HL-60/S4 treated with retinoic acid at 250 ng/mL for 4 days and 3 days (cell line): ENCODE measurements around the gene ARHGAP9.

Experiments used
- in situ Hi-C: fragments of 300-500 bp; cut with MboI; formaldehyde crosslinking; loops from 2 replicates; pipeline ENCODE4 v1.7.0; 2022; ENCODE audit warnings: low sequenced_read_pairs

Gene ARHGAP9

DNA sequence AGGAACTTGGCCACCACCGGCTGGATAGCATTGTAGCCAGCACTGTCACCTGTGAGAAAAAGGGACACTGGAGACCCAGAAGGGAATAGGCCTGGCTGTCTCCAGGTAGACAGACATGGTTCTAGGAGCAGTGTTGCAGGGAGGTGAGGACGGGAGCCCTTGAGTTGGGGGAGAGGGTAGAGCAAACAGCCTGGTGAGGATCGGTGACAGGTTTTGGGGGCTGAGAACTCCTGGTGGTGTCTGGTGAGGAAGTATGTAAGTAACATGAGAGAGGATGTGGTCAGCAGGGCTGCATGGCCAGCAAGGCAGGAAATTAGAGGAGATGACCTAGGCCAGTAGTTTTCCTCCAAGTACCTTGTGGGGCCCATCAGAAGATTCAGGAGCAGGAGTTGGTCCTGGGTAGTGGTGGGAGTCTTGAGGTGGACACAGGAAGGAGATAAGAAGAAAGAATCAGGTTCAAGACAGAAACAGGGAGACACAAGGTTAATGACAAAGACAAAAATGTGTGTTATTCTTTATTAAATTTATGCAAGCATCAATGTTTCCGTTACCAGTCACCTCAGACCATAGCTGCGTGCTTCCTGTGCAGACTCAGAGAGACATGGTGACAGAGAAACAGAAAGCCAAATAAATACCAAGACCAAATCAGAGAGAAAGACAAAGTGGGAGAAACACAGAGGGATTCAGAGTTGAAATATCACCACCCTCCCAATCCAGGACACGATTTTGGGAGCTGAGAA is at the start of gene ARHGAP9:
Gene ARHGAP9, minus strand, starts transcription at position 491 of the 740 bp plus-strand sequence. Its CDS starts 460 bp downstream, at position 31.
- in situ Hi-C loops, result no loop called here

DNA sequence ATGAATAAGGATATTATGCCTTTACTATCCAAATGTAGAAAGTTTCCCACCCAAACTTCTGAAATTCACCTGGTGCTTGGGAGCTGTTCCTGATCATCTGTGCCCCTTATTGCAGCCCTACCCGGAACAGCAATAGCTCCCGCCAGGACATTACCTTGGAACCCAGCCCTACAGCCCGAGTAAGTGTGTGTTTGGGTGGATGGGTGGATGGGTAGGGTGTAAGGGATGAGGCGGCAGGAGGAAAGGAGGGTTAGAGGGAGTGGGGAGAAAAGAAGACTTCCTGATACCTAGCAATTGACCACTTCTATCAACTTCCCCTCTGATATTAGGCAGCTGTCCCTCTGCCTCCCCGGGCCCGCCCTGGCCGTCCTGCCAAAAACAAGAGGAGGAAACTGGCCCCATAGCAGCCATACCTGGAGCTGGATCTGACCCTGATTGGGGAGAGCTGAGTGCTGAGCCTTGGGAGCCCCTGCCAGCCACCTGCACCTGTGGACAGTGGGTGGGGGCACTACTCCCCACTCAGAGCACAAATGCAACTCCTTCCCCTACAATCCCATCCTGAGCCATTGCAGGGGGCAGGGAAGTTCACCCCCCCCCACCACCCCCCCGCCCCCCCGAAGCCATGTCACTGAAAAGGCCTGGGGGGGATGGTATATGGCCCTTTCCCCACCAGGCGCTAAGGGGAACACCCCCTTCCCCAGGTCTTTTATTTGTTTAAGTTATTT is 49.3 kb upstream of the ARHGAP9 start:
- in situ Hi-C loops, result no loop called here

DNA sequence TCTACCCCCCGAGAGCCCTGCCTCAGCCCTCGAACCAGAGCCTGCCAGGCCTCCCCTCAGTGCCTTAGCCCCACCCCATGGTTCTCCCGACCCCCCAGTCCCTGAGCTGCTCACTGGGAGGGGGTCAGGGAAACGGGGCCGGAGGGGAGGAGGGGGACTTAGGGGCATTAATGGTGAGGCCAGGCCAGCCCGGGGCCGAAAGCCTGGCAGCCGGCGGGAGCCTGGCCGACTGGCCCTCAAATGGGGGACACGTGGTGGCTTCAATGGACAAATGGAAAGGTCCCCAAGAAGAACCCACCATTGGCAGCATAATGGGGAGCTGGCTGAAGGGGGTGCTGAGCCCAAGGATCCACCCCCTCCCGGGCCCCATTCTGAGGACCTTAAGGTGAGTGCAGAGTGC is 48.5 kb upstream of the ARHGAP9 start:
- in situ Hi-C loops, result no loop called here

DNA sequence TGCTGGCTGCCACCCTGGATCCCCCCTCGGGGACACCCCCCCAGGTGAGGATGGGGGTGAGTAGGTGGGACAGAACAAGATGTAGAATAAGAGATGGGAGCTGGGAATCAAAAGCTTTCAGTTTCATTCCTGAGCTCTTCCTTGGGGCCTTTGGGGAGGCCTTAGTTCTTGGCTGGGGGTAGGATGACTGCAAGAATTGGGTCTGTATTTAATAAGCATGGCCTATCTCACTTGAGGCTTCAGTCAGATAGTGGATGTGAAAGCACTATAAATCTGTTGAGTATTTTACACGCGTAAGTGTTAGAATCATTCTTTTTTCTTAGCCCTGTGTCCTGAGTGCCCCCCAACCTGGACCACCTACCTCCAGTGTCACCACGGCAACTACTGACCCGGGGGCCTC is 47.5 kb upstream of the ARHGAP9 start:
- in situ Hi-C loops, result no loop called here

DNA sequence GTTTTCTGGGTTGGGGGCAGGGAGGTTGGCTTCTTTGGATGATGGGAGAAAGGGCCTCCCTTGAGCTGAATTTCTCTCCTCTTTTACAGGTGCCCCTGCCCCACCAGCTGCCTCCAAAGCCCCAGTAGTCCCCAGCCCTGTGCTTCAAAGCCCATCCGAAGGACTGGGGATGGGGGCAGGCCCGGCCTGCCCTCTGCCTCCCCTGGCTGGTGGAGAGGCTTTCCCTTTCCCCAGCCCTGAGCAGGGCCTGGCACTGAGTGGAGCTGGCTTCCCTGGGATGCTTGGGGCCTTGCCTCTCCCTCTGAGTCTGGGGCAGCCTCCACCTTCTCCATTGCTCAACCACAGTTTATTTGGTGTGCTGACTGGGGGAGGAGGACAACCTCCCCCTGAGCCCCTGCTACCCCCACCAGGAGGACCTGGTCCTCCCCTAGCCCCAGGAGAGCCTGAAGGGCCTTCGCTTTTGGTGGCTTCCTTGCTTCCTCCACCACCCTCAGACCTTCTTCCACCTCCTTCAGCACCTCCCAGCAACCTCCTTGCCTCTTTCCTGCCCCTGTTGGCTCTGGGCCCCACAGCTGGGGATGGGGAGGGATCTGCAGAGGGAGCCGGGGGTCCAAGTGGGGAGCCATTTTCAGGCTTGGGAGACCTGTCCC is 46.9 kb upstream of the ARHGAP9 start:
- in situ Hi-C loops, result no loop called here

DNA sequence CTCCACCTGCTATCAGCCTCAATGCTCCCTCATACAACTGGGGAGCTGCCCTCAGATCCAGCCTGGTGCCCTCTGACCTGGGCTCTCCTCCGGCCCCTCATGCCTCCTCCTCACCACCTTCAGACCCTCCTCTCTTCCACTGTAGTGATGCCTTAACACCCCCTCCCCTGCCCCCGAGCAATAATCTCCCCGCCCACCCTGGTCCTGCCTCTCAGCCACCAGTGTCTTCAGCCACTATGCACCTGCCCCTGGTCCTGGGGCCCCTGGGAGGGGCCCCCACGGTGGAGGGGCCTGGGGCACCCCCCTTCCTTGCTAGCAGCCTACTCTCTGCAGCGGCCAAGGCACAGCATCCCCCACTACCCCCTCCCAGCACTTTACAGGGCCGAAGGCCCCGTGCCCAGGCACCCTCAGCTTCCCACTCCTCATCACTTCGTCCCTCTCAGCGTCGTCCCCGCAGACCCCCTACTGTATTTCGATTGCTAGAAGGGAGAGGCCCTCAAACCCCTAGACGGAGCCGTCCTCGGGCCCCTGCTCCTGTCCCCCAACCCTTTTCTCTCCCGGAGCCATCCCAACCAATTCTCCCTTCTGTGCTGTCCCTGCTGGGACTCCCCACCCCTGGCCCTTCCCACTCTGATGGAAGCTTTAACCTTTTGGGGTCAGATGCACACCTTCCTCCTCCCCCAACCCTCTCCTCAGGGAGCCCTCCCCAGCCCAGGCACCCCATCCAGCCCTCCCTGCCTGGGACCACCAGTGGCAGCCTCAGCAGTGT is 46.1 kb upstream of the ARHGAP9 start:
- in situ Hi-C loops, result no loop called here

DNA sequence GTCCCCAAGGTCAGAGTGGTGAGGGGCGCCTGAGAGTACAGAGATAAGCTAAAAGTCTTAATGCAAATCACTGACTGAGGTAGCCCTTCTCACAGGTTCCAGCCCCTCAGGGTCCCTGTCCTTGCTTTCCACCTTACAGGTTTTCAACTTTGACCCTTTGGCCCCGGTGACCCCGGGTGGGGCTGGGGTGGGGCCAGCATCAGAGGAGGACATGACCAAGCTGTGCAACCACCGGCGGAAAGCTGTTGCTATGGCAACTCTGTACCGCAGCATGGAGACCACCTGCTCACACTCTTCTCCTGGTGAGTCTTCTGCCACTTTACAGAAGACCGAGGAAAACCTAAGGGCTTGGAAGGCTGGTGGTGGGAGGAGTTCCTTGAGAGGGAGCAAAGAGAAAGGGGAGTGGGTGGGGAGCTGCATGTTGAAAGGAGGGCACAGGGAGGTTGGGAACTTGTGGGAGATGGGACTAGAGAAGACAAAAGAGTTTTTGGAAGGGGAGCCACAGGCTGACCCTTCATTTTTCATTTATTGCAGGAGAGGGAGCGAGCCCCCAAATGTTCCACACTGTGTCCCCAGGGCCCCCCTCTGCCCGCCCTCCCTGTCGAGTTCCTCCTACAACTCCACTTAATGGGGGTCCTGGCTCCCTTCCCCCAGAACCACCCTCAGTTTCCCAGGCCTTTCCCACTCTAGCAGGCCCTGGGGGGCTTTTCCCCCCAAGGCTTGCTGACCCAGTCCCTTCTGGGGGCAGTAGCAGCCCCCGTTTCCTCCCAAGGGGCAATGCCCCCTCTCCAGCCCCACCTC is 45.3 kb upstream of the ARHGAP9 start:
- in situ Hi-C loops, result no loop called here

DNA sequence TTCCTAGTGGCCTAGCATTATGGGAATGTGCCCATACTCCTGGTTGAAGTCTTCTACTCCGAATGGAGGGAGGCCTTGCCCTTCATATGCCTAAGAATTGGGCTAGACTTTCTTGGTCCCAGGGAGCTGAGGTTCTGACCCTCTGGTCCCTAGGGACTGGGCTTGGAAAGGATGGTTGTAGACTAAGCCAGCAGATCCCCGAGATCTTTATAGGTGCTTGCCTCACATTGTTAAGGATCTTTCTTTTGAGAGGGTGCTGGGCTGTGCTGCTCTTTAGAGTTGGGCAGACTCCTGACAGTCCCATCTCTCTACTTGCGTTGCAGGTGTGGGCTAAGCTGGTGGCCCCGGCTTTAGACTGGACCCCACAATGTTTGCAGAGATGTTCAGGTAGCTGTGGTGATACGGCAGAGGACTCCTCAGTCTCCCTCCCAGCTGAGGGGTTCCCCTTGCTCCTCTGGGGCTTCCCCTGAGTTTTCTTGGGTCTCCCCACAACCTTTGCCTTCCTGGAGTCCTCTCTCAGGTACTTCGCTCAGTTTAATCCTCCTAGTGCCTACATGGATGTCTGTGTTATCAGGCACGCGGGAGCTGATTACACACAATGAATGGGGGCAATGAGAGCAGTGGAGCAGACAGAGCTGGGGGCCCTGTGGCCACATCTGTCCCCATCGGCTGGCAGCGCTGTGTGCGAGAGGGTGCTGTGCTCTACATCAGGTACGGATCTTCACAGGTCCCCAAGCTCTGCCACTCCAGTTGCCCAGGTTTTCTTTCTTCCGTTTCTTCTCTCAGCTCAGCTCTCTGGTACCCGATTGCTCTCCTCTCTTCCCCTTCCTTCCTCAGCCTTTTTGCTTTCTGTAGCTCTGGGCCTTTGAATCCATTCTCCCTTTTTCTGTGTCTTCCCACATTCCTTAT is 44.3 kb upstream of the ARHGAP9 start:
- in situ Hi-C loops, result no loop called here

DNA sequence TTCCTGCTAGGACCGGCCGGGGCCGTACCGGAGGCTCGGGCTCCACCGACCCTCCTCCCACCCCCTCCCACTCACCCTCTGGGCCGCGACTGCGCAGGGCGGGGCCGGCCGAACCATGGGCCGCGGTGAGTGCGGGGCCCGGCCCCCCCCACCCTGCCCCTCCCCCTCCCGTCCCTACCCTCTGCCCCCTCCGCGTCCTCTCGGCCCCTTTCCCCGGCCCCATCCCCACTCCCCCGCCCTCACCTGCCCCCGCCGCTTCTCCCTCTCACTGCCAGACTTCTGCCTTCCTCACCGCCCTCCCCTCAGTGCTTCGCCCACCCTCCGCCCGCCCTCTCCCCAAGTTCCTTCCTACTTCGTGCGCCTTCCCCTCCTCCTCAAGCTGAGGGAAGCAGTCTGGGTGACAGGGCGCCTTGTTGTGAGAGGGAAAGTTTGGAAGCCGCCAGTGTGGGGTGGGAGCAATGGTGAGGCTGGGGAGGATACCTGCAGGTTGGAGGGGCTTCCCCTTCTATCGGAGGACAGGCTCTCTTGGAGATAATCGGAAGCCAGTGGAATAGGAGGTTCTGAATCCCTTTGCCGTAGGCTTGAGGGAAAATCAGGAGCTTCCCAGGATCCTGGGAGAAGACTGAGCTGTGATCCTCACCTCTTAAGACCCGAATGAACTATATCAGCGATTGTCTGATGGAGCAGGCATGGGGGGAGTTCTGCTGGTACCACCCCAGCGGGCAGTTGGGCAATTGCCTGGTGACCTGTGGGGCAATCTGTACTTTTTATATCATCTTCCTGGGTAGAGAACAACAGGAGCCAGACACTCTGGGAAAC is 43.4 kb upstream of the ARHGAP9 start:
- in situ Hi-C loops, result no loop called here

DNA sequence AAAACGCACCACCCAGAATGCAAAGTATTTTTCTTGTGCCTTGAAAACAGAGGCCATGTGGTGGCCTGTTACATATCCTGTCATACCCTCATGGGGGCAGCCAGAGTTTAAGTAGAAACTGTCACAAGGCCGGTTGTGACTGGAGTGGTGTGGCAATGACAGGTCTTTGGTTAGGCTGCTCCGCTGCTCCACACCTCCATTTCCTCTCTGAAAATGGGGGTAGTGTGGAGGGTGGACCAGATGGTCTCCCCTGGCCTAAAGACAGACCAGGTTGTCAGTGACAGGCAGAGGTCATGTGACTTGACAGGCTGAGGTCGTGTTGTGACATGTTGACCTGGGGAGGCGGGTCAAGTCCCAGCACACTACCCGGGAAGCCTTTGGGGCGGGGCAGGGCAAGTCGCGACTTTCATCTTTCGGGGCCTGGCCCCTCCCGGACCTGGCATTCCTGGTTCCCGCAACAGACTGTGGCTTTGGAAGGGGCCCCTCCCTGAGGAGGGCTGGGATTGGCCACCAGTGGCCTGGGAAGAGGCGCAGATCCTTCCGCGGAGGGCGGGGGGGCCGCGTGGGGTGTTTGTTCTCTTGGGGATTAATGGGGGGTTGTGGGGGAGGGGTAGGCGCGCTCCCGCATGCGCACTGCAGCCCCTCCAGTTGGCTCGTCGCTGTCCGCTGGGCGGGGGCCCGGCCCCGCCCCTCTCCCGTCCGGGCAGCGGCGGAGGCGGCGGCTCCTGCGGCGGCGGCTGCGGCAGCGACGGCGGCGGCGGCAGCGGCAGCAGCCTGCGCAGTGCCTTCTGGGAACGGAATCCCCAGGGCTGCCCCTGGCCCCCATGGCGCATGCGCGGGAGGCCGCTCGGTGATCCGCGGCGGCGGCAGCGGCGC is 42.6 kb upstream of the ARHGAP9 start, which contains the start of gene MBD6:
Gene MBD6, plus strand, starts transcription at position 814 of the 876 bp plus-strand sequence. CDS start 1,480 bp downstream, outside the sequence.
- in situ Hi-C loops, result no loop called here

DNA sequence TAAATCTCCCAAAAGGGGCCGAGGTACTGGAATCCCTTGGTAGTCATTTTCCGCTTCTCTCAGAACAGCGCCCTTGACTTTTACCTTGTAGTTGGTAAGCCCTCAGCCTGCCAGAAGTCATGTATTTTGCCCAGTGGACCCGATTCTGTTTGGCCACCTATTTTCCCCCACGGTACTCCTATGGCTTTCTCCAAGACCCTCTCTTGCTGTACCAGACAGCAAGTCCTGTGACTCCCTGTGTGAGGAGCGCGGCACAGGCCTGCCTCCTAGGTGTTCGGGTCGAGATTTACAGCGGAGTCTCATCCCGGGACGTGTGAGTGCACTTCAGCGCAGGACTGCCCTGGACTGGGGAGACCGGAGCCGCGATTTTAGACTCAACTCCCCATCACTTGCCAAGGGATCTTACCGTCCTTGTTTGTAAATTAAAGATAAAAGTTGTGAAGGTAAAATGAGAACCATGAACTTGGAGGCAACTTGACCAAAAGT is 41.9 kb upstream of the ARHGAP9 start:
- in situ Hi-C loops, result no loop called here

DNA sequence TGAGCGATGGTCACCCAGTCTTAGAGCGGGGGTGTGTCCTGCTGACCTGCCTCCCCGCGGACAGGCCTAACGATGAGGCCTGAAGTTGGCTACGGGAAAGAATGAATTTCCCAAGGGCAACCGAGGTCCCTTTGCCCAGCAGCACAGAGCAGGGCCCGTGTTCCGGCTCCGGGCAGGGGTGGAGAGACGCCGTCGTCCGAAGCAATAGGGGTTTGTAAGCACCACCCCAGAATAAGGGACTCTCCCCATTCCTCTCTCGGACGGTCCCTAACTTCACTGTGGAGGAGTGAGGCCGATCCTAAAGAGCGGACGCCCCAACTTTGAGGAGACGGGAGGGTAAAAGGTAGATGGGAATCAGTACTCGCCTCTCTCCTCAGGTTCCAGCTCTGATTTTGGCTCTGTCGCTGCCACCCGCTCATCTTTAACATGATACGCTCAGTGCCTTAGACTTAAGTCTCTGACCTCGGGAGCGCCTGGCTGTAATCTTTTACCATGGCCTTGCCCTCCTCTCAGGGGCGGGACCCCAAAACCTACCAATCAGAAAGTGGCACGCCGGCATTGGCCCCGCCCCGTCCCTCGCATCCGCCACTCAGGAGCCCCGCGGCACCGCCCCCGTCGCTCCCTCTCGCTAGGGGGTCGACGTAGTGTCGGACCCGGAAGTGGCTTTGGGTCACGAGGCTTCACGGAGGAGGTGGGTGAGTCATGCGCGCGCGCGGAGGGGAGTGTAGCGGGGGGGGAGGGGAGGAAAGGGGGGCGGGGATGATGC is 40.6 kb upstream of the ARHGAP9 start, which contains the start of gene DDIT3:
Gene DDIT3, minus strand, starts transcription at position 462 of the 766 bp plus-strand sequence. CDS start 3,108 bp downstream, outside the sequence.
- in situ Hi-C loops, result no loop called here

DNA sequence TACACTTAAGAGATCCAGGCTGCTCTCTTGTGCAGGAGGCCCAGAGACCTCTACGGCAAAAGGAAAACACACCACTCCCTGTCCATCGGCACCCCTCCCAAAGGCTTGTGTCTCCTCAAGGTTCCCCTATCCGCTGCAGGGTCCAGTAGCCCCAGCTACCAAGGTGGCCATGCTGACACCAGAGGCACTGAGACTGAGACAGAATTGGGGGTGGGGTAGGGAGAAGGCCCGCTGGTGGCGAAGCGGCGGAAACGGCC is 40.1 kb upstream of the ARHGAP9 start:
- in situ Hi-C loops, result no loop called here

DNA sequence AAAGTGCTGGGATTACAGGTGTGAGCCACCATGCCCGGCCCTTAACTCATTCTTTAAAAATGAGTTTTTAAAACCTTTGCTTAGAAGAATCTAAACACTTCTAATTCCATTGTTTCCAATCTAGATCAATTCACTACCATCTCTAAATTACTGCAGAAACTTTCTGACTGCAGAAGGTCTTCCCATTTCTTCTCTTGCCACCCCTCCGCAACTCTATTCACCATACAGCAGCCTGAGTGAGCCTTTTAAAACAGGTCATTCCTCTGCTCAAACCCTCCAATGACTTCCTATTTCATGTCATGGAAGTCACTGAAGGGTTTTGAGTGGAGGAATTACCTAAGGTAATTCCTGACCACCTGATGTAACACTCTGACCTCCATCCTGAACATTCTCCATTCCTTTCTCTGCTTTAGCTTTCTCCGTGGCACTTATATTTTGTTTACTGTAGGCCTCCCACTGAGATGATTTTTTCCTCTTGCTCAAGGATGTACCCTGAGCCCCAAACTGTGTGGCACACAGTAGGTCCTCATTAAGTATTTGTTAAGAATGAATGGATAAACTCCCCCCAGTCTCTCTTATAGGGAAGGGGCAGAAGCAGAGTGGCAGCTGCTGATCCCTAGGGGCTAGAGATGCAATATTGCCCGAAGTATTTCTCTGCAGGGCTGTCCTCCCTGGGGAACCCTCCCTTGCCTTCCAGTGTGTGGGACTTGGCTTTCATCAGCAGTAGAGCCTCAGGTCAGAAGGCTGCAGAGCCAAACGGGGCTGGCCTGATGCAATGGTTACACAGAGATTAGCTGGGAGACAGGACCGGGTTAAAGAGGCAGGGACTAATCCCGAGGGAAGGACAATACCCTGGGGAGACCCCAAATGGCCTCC is 39.5 kb upstream of the ARHGAP9 start:
- in situ Hi-C loops, result no loop called here

DNA sequence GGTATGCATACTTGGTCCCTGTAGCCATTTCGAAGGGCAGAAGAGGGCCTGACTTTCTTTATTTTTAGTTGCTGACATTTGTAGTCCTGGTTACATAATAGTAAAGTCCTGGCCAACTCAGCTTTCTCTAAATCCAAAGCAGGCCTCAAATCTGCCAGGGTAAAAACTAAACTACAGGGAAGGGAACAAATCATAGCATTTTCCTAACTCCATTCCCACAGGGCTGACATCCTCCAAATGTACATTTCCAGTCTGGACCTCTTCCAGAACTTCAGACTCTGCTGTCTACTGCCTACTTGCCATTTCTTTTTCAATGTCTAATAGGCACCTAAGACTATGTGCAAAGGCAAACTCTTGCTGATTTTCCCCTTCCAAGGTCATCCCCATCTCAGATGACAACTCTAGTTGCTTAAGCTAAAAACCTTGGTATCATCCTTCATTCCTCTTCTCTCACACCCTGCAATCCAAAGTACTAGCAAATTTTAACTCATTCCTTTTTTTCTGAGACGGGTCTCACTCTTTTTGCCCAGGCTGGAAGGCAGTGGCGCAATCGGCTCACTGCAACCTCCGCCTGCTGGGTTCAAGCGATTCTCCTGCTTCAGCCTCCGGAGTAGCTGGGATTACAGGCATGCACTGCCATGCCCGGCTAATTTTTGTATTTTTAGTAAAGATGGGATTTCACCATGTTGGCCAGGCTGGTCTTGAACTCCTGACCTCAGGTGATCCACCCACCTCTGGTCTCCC is 38.7 kb upstream of the ARHGAP9 start:
- in situ Hi-C loops, result no loop called here
